PC-9 (cell line): ENCODE measurements around the gene RAPGEF6. TPM values are rescaled to one million over a fixed set of nuclear protein-coding genes. Genes with fewer than 3 reads are reported as not detected.

ENCODE experiments used
- BruUV-seq: library from RNA; stranded (reverse); fragments of 400-500 nt; replicated peaks from 2 replicates; lab custom pipeline; 2021; lab: Mats Ljungman, UMichigan
- CTCF ChIA-PET: fragments of 300-600 bp; sonication (Branson Sonifier 250); formaldehyde crosslinking; loops from one replicate; lab custom pipeline; 2022; ENCODE audit warnings: antibody characterized with exemption; lab: Charles Lee
- POLR2A ChIA-PET: fragments of 300-600 bp; sonication (Branson Sonifier 250); formaldehyde crosslinking; loops from one replicate; lab custom pipeline; 2022; ENCODE audit warnings: antibody characterized with exemption; ENCODE audit not compliant: unreplicated experiment; lab: Charles Lee
- DNase-seq, 2 experiments: peaks; one replicate each; pipeline versions ENCODE4 v3.0.0 to v3.0.0-alpha.2; 2015 to 2022; ENCODE audit warnings: mixed read lengths in 1 of 2
- H2AFZ ChIP-seq: fragments of 200-600 bp; sonication (generic); 2 replicates; pipeline ENCODE4 v1.8.1; 2017; ENCODE audit warnings: antibody characterized with exemption
- H3F3A ChIP-seq: fragments of 200-600 bp; sonication (generic); 2 replicates; pipeline ENCODE4 v1.8.1; 2017; ENCODE audit warnings: antibody characterized with exemption, mild to moderate bottlenecking, low read depth; ENCODE audit not compliant: insufficient read depth
- H3K27ac ChIP-seq: fragments of 200-600 bp; sonication (generic); 2 replicates; pipeline ENCODE4 v1.6.1; 2016; ENCODE audit warnings: mixed run types
- H3K27me3 ChIP-seq: fragments of 200-600 bp; sonication (generic); 2 replicates; pipeline ENCODE4 v1.6.1; 2016; ENCODE audit warnings: low read depth, mixed run types; ENCODE audit not compliant: insufficient read depth
- H3K36me3 ChIP-seq: fragments of 200-600 bp; sonication (generic); 2 replicates; pipeline ENCODE4 v1.6.1; 2016; ENCODE audit warnings: low read depth, mixed run types
- H3K4me1 ChIP-seq: fragments of 200-600 bp; sonication (generic); replicated peaks from 2 replicates; pipeline ENCODE4 v1.6.1; 2016; ENCODE audit warnings: mixed run types; ENCODE audit not compliant: insufficient read depth
- H3K4me2 ChIP-seq: fragments of 200-600 bp; sonication (generic); 2 replicates; pipeline ENCODE4 v1.6.1; 2017; ENCODE audit warnings: mixed run types
- H3K4me3 ChIP-seq: fragments of 200-600 bp; sonication (generic); 2 replicates; pipeline ENCODE4 v1.6.1; 2016; ENCODE audit warnings: mixed run types
- H3K79me2 ChIP-seq: fragments of 200-600 bp; sonication (generic); 2 replicates; pipeline ENCODE4 v1.6.1; 2017; ENCODE audit warnings: low read depth, mixed run types
- H3K9me2 ChIP-seq: fragments of 200-600 bp; sonication (generic); 2 replicates; pipeline ENCODE4 v1.8.1; 2017; ENCODE audit warnings: mild to moderate bottlenecking; ENCODE audit not compliant: insufficient read depth
- H3K9me3 ChIP-seq: fragments of 200-600 bp; sonication (generic); 2 replicates; pipeline ENCODE4 v1.8.1; 2016; ENCODE audit warnings: low read depth; ENCODE audit not compliant: insufficient read depth
- H4K20me1 ChIP-seq: fragments of 200-600 bp; sonication (generic); 2 replicates; pipeline ENCODE4 v1.8.1; 2017; ENCODE audit not compliant: insufficient read depth
- EZH2 ChIP-seq: fragments of 200-600 bp; sonication (generic); IDR thresholded peaks from 2 replicates; pipeline ENCODE4 v1.8.0; 2017; ENCODE audit warnings: antibody characterized with exemption, low read depth
- intact Hi-C: fragments of 100-400 bp; cut with micrococcal nuclease; formaldehyde crosslinking; loops from one replicate; pipeline ENCODE4 v1.10.0; 2022; ENCODE audit not compliant: unreplicated experiment
- total RNA-seq: library from RNA; stranded (reverse); gene quantifications from 2 replicates; pipeline ENCODE4 v1.2.3, GENCODE V29; 2021
- TF ChIP-seq, protein P1 (sequence below): fragments of 200-600 bp; sonication (generic); conservative IDR thresholded peaks from 2 replicates; pipeline ENCODE4 v1.6.1; 2017; ENCODE audit warnings: mixed run types, antibody characterized with exemption, mild to moderate bottlenecking, moderate library complexity

The RAPGEF6 gene
- total RNA-seq, 1 experiment from 2014 or later, result 17.1 TPM

GRCh38 chr5:131617140-131617822, 17.7 kb downstream of the RAPGEF6 start:
- Histone ChIP-seq H3K36me3 (no peaks in the 10 kb centered on the region), H3K9me3 (no peaks in the 10 kb centered on the region), H3K4me1 (peaks cover 12% of the 10 kb centered on the region; the same call in 1 of the 2 replicates), H3K9me2 (no peaks in the 10 kb centered on the region), H3K79me2 (peaks cover 98% of the 10 kb centered on the region), H4K20me1 (0 out of 2 replicates have a peak, but pooled peaks cover 9% of the 10 kb centered on the region), H2AFZ (no peak overlapping the region), H3K4me3 (no peak overlapping the region), H3K27me3 (no peaks in the 10 kb centered on the region), H3F3A (no peaks in the 10 kb centered on the region), H3K4me2 (no peak overlapping the region), H3K27ac (no peak overlapping the region)
- ChIA-PET CTCF (no interaction called here), POLR2A (no interaction called here)
- TF ChIP-seq, protein P1, sequence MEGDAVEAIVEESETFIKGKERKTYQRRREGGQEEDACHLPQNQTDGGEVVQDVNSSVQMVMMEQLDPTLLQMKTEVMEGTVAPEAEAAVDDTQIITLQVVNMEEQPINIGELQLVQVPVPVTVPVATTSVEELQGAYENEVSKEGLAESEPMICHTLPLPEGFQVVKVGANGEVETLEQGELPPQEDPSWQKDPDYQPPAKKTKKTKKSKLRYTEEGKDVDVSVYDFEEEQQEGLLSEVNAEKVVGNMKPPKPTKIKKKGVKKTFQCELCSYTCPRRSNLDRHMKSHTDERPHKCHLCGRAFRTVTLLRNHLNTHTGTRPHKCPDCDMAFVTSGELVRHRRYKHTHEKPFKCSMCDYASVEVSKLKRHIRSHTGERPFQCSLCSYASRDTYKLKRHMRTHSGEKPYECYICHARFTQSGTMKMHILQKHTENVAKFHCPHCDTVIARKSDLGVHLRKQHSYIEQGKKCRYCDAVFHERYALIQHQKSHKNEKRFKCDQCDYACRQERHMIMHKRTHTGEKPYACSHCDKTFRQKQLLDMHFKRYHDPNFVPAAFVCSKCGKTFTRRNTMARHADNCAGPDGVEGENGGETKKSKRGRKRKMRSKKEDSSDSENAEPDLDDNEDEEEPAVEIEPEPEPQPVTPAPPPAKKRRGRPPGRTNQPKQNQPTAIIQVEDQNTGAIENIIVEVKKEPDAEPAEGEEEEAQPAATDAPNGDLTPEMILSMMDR, result no peak
- TF ChIP-seq EZH2, result no peak
- no TSS peak for BruUV-seq
- intact Hi-C loops, result no loop called here
- DNase-seq, result no peak

- peaks cover 6% of the 10 kb centered on the region; the same call in 1 of the 2 replicates for H4K20me1 ChIP-seq
- H3K9me3 ChIP-seq, result no peaks in the 10 kb centered on the region
- no peaks in the 10 kb centered on the region for H3K27me3 ChIP-seq
- intact Hi-C loops, result no loop called here
- no peak overlapping the region for H2AFZ ChIP-seq
- no peak for DNase-seq
- H3K9me2 ChIP-seq, result no peaks in the 10 kb centered on the region
- no peak overlapping the region for H3K4me2 ChIP-seq
- H3K79me2 ChIP-seq, result peaks cover 97% of the 10 kb centered on the region
- H3K4me1 ChIP-seq, result peaks cover 12% of the 10 kb centered on the region; the same call in 1 of the 2 replicates
- H3K27ac ChIP-seq, result no peak overlapping the region
- CTCF ChIA-PET, result no interaction called here
- no peak overlapping the region for H3K4me3 ChIP-seq
- POLR2A ChIA-PET, result no interaction called here
- no TSS peak for BruUV-seq
- TF ChIP-seq EZH2, result no peak
- TF ChIP-seq, protein P1, result no peak
- H3K36me3 ChIP-seq, result no peaks in the 10 kb centered on the region
- no peaks in the 10 kb centered on the region for H3F3A ChIP-seq
Measured at GRCh38 chr5:131615957-131616356, 19.1 kb downstream of the RAPGEF6 start.

- H3F3A ChIP-seq, result no peaks in the 10 kb centered on the region
- ChIA-PET CTCF (no interaction called here), POLR2A (no interaction called here)
- DNase-seq, result no peak
- no peak overlapping the region for H3K4me2 ChIP-seq
- H3K27me3 ChIP-seq, result no peaks in the 10 kb centered on the region
- BruUV-seq, result no TSS peak
- no peaks in the 10 kb centered on the region for H3K9me2 ChIP-seq
- TF ChIP-seq, protein P1, result no peak
- no peak for TF ChIP-seq EZH2
- no peaks in the 10 kb centered on the region for H3K36me3 ChIP-seq
- H3K9me3 ChIP-seq, result no peaks in the 10 kb centered on the region
- H3K4me3 ChIP-seq, result no peak overlapping the region
- intact Hi-C loops, result no loop called here
- H2AFZ ChIP-seq, result no peak overlapping the region
- H3K27ac ChIP-seq, result no peak overlapping the region
- H3K4me1 ChIP-seq, result peaks cover 12% of the 10 kb centered on the region; the same call in 1 of the 2 replicates
- peaks cover 7% of the 10 kb centered on the region for H4K20me1 ChIP-seq
- peaks cover 97% of the 10 kb centered on the region for H3K79me2 ChIP-seq
Measured at GRCh38 chr5:131613423-131613822, 21.6 kb downstream of the RAPGEF6 start.
